ENCODE measurements around the gene SEPTIN10.
A peak's percentile ranks its signal among the peaks of the same experiment; 100 is the strongest.
"Not testable (repeated sequence)": the region's sequence is repeated elsewhere in the genome, so short reads cannot be mapped to it uniquely, and the experiment has no call there.

Gene SEPTIN10

GRCh38 chr2:109545828-109546713 is 67.7 kb downstream of the SEPTIN10 start:
- peak; percentile 88 for DNase-seq (ENCODE audit: low spot score)

DNA sequence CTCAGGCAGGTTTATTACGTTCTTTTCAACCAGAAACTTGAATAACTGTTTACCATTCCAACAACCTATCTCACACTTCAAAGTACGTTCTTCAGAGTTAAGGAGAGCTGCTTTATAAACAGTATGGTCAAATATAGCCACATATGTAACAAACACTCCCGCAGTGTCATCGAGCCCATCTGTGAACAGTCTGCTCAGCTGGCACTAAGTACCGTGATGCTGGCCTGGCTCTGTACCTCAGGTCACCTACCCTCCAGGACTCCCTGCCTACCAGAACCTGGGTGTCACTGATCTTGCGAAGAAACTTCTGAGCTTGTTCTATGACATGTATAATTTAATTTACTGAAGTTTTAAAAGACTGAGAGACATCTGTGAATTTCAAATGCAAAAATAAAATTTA is 71.4 kb downstream of the SEPTIN10 start:
- DNase-seq (ENCODE audit: low spot score): no peak

DNA sequence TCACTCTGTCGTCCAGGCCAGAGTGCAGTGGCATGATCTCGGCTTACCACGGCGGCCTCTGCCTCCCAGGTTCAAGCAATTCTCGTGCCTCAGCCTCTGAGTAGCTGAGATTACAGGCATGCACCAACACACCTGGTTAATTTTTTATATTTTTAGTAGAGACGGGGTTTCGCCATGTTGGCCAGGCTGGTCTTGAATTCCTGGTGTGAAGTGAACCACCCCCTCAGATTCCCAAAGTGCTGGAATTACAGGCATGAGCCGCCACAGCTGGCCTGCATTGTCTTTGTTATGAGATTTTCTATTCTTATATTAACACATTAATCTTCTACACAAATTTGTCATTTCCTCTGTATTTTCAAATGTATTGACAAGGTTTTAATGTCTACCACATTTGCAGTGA is 75.2 kb downstream of the SEPTIN10 start:
- no peak for DNase-seq (ENCODE audit: low spot score)

DNA sequence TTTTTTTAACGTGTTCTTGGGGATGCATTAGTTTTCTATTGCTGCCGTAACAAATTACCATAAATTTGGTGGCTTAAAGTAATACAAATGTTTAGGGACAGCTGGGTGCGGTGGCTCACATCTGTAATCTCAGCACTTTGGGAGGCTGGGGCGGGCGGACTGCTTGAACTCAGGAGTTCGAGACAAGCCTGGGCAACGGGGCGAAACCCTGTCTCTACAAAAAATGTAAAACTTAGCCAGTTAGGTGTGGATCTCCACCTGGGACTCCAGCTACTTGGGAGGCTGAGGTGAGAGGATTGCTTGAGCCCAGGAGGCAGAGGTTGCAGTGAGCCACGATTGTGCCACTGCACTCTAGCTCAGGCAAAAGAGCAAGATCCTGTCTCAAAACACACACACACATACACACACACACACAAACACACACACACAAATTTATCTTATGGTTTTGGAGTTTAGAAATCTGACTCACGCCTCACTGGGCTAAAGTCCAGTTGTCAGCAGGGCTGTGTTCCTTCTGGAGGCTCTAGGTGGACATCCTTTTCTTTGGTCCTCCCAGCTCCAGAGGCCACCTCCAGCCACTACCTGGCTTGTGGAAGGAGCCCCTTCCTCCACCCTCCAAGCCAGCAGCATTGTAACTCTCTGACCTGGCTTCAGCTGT is 76.1 kb downstream of the SEPTIN10 start:
- no peak for DNase-seq (ENCODE audit: low spot score)

DNA sequence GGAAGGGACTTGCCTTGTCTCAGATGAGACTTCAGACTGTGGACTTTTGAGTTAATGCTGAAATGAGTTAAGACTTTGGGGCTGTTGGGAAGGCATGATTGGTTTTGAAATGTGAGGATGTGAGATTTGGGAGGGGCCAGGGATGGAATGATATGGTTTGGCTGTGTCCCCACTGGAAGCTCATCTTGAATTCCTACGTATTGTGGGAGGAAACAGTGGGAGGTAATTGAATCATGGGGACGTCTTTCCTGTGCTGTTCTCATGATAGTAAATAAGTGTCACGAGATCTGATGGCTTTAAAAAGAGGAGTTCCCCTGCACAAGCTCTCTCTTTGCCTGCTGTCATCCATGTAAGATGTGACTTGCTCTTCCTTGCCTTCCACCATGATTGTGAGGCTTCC is 77.2 kb downstream of the SEPTIN10 start:
- DNase-seq (ENCODE audit: low spot score): not testable (repeated sequence)

- DNase-seq (ENCODE audit: low spot score): no peak
Measured at GRCh38 chr2:109535217-109535946, 78.4 kb downstream of the SEPTIN10 start.

DNA sequence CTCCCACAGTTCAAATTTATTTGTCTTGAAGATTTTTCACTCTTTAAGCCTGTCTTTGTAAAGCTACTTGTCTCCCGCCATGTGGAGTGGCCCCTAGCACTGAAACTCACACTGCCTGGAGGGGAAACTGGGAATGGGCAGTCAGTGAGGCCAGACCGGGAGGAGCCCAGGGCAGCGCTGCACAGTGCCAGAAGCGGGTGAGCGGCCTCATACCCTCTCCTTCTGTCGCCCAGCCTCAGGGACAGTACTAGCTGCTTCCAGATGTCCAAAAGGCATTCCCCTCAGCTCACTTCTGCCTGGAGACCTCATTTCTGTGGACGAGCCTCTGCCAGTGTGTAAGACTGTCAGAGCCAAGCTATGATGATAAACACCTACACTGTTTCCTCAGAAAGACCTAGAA is 79.9 kb downstream of the SEPTIN10 start:
- no peak for DNase-seq (ENCODE audit: low spot score)

DNA sequence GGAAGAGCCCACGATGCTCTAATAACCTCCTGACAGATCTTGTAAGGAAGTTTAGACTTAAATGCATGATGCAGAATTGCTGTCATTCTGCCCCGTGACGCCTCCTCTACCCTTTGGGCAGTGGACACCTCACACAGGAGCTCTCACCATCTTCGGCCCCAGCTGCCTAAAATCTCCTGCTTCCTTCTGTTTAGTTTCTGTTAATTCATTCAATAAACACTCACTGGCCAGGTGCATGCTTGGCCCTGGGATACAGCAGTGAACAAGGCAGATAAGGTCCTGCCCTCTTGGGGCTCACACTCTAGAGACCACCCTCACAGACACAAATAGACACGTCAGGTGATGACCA is 81.1 kb downstream of the SEPTIN10 start:
- no peak for DNase-seq (ENCODE audit: low spot score)

- DNase-seq (ENCODE audit: low spot score): no peak
Measured at GRCh38 chr2:109531896-109532727, 81.7 kb downstream of the SEPTIN10 start.

- DNase-seq (ENCODE audit: low spot score): no peak
Measured at GRCh38 chr2:109531221-109531620, 82.5 kb downstream of the SEPTIN10 start.

- DNase-seq (ENCODE audit: low spot score): no peak
Measured at GRCh38 chr2:109530712-109531111, 83.1 kb downstream of the SEPTIN10 start.

GRCh38 chr2:109529532-109530449 is 84.0 kb downstream of the SEPTIN10 start:
- no peak for DNase-seq (ENCODE audit: low spot score)

DNA sequence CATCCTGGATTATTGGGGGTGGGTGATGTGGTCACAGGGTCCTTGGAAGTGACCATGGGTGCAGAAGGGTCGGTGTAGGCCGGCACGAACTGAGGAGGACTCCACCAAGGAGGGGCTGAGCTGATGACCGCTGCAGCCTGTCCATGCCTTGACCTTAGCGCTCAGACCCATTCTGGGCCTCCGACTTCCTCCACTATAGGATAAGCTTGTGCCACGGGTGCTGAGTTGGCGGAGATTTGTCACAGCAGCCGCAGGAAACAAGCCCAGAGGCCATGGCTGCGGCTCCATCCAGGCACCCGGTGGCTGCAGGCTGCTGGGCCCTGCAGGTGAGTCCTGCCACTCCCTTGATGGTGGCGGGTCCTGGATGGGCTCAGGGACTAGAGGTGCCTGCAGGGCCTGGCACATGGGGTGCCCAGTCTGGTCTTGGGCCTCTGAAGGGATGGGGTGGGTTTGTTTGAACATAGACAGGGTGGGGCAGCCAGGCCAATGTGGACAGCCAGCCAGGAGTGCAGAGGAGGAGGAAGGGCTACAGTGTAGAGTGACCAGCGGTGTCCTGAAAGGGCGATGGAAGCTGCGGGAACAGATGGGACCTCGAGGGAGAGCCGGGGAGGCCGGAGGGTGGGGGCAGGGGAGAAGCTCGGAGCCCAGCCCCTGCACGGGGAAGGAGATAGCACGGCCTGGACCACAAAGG is 84.8 kb downstream of the SEPTIN10 start:
- DNase-seq (ENCODE audit: low spot score): no peak

DNA sequence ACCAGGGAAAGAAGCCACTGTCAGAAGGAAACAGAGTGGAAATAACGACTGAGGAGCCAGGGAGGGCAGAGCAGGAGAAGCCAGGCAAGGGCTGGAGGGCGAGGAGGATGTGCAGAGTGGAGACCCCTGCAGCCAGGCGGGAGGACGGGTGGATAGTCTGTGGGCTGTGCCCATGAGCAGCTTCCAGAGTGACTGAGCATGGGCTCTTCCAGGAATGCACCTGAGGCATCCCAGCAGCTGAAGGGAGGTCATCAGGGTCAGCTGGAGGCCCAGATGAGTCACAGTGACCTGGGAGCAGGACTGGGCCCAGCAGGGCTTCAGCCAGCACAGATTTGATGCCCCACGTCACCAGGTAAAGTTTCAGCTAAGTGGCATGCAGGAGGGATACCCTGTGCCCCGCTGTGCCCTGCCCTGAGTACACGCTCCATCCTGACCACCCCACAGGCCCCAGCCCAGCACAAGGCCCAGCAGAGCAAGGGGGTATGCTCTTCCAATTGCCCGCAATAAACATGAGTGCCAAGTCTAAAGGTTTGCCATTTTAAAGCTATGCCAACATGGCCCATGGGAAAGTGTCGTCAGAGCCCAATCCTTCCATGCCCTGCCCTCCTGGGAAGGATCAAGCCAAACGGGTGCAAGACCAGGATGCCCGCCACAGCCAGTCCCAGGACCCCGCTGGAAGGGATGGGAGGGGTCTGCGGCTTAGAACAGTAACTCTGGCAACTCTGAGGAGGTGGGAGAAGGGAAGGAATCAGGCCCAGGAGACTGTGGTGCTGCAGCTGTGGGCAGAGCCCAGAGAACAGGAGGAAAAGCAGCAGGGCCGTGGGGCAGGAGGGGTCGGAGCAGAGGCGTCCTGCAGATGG is 85.7 kb downstream of the SEPTIN10 start:
- no peak for DNase-seq (ENCODE audit: low spot score)

DNA sequence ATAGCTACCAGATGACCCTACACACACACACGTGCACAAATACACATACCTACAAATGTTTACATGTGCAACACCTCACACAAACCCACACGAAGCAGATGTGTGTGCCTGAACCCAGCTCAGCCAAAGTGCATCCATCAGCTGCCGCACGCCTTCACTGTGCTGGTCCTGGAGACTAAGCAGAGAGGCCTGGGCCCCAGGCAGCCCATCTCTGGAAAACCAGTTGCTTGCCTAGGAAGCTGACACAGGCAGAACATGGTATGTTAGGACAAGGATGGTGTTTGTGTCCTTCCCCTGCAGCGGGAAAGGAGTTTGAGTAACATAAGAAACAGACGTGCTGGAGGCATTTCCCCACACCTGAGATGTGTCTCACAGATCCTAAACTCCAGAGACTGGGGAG is 86.7 kb downstream of the SEPTIN10 start:
- DNase-seq (ENCODE audit: low spot score): no peak

DNA sequence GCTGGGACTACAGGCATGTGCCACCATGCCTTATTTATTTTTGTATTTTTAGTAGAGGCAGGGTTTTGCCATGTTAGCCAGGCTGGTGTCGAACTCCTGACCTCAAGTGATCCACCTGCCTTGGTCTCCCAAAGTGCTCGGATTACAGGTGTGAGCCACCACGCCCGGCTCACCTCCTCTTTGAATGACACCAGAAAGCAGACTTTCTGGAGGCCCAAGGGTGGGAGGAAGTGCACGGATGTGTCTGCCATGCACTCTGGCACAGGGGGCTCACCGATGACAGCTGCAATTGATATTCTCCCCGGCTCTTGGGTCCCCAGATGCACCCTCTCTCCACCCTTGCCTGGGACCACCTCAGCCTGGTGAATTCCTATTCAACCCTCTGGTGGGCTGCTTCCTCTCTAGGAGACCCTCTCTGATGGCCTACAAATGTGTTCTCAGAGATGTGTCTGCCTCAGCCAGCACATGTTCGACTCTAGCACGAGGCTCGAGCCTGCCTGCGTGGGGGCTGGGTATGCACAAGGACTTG is 87.3 kb downstream of the SEPTIN10 start:
- no peak for DNase-seq (ENCODE audit: low spot score)

- no peak for DNase-seq (ENCODE audit: low spot score)
Measured at GRCh38 chr2:109525836-109526235, 87.9 kb downstream of the SEPTIN10 start.

DNA sequence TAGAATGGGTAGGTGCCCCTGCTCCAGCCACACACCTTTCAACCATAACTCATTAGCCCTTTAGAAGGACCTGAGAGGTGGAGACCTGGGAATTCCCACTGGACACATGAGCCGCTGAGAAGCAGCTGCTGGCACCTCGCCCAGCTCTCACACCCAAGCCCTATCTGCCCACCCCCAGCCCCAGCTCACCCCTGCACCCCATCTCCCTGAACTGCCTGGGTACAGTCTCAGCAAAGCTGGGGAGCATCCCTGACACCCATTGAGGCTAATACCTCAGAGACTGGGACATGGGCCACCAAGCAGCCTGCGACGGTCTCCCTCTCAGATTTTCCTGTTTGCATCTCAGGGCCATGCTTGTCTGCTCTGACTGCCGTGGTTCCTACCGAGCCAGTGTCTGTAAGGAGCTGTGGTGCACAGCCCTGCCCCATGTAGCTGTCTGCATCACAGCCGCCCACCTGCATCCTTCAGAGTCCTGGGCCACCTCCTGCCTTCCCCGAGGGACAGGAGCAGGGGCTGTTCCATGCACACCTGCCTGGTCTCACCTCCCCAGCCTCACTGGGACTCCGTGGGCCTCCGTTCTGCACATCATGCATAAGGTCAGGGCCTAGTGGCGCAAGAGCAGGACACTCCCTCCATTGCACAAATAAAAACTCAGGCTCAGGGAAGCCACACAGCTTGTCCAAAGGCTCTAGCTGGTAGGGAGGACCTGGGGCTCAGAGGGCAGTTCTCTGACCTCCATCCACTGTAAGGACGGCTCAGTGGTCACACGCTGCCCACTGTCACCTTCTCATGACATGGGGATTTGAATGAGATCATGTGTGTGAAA is 90.0 kb downstream of the SEPTIN10 start:
- DNase-seq (ENCODE audit: low spot score): no peak
